Psoas muscle (tissue), 8 donors: ENCODE measurements around the gene RNPS1. TPM values are rescaled to one million over a fixed set of nuclear protein-coding genes. Genes with fewer than 3 reads are reported as not detected.
A peak's percentile ranks its signal among the peaks of the same experiment; 100 is the strongest.

Experiments
- ATAC-seq, 4 donors: fragments of 200-7000 bp; cut with Tn5 transposase; one replicate each; pipeline ENCODE4 v1.9.1; 2020; ENCODE audit warnings: moderate library complexity in 3 of 4, mild to moderate bottlenecking in 2 of 4
- DNase-seq, 2 donors: peaks; one replicate each; pipeline ENCODE4 v3.0.0-alpha.2; 2020
- H3K27ac ChIP-seq: fragments of 200-600 bp; one replicate; pipeline ENCODE4 v1.8.0; 2022
- H3K27me3 ChIP-seq, 3 donors: fragments of 200-600 bp in 1 of 3; one replicate each; pipeline versions ENCODE4 v1.6.1 to v1.8.0; 2013 to 2022; ENCODE audit warnings: low read length in 2 of 3, mild to moderate bottlenecking in 2 of 3, moderate library complexity in 1 of 3; ENCODE audit not compliant: insufficient read depth in 3 of 3
- H3K36me3 ChIP-seq, 2 donors: fragments of 200-600 bp in 1 of 2; one replicate each; pipeline versions ENCODE4 v1.6.1 to v1.8.0; 2013 to 2022; ENCODE audit warnings: low read depth in 1 of 2, mild to moderate bottlenecking in 1 of 2, moderate library complexity in 1 of 2; ENCODE audit not compliant: insufficient read depth in 1 of 2
- H3K4me1 ChIP-seq: fragments of 200-600 bp; one replicate; pipeline ENCODE4 v1.8.0; 2022
- H3K4me3 ChIP-seq: fragments of 200-600 bp; one replicate; pipeline ENCODE4 v1.8.0; 2022; ENCODE audit warnings: mild to moderate bottlenecking
- H3K9me3 ChIP-seq: fragments of 200-600 bp; one replicate; pipeline ENCODE4 v1.8.0; 2022
- CTCF ChIP-seq: fragments of 200-600 bp; IDR thresholded peaks from one replicate; pipeline ENCODE4 v1.8.0; 2022; ENCODE audit warnings: antibody characterized with exemption
- whole genome bisulfite sequencing, 3 donors: extraction: QIAGEN DNeasy Blood & Tissue Kit; methylation state at CpG; one replicate each; pipeline versions ENCODE4 v1.1.6 to v1.1.7; 2013; 5-methylcytosine and 5-hydroxymethylcytosine counted together
- intact Hi-C, 2 donors: fragments of 100-400 bp; cut with DNase I; formaldehyde crosslinking; loops; one replicate each; pipeline versions ENCODE4 v1.11.0 to v1.14.2; 2022
- polyA plus RNA-seq, 3 donors: library from polyadenylated mRNA; stranded (reverse); fragments of 200-250 nt; gene quantifications; one replicate each; pipeline ENCODE4 v1.2.3, GENCODE V29; 2013
- total RNA-seq, 4 donors: library from RNA; stranded (reverse); fragmentation: NEBNext Ultra II Directional in 2 of 4; extraction: Animal tissue kit (Norgen Biotek cat#: 25700) in 2 of 4; gene quantifications; one replicate each; pipeline versions ENCODE4 v1.2.1 to v1.2.4, GENCODE V29; 2021 to 2023
- donor health status: healthy with polysubstance abuse.
- donor health status: DM: no; HTN: no; CAD: no; lungs with moderate emphysema.
- donor health status: Bipolar disorder and iron deficiency.
- donor health status: healthy.
- donor health status: DM: yes; HTN: yes; CAD: no.
- donor health status: DM: no; HTN: no; CAD: no.
- donor health status: DM: no; HTN: no; CAD: no.
- donor health status: DM: yes; HTN: yes; CAD: no.

Gene RNPS1
- total and polyA plus RNA-seq, 7 donors: 165 to 441 (median 193) TPM

- Histone ChIP-seq H3K4me1 (peaks cover 54% of the 10 kb centered on the region), H3K36me3 (peaks cover 0 to 38% of the 10 kb centered on the region in 2 donors), H3K27ac (peak overlapping the region; percentile 90), H3K4me3 (no peak overlapping the region), H3K9me3 (no peaks in the 10 kb centered on the region), H3K27me3 (no peaks in the 10 kb centered on the region)
- intact Hi-C loops: no loop called here
- WGBS, 3 donors: 70 to 81% (median 78%) methylated on average over 16 to 17 of the region's 17 CpGs
- DNase-seq: no peak
- no peak for ATAC-seq
- no peak for TF ChIP-seq CTCF
These were observed 58.0 kb downstream of the RNPS1 start for GRCh38 chr16:2210009-2210332.

GRCh38 chr16:2209258-2210008 is 58.5 kb downstream of the RNPS1 start:
- DNase-seq (no peak), ATAC-seq (no peak)
- Histone ChIP-seq H3K9me3 (no peaks in the 10 kb centered on the region), H3K27me3 (no peaks in the 10 kb centered on the region), H3K36me3 (peaks cover 0 to 38% of the 10 kb centered on the region in 2 donors), H3K4me3 (no peak overlapping the region), H3K27ac (peak overlapping the region; percentile 90), H3K4me1 (peaks cover 58% of the 10 kb centered on the region)
- no peak for TF ChIP-seq CTCF
- WGBS, 3 donors: 78 to 82% (median 80%) methylated on average over 25 to 29 of the region's 29 CpGs
- intact Hi-C loops: loop anchor here in 1 of 2 donors (5.0 kb wide), 1 partner anchor 52 kb away; the partner anchor contains the start of gene TRAF7

- ATAC-seq (no peak), DNase-seq (no peak)
- peaks cover 58% of the 10 kb centered on the region for H3K4me1 ChIP-seq
- no peak overlapping the region for H3K27ac ChIP-seq
- H3K9me3 ChIP-seq: no peaks in the 10 kb centered on the region
- H3K36me3 ChIP-seq: peaks cover 0 to 38% of the 10 kb centered on the region in 2 donors
- intact Hi-C loops: loop anchor here in 1 of 2 donors (5.0 kb wide), 1 partner anchor 51 kb away; the partner anchor contains the start of gene TRAF7
- H3K27me3 ChIP-seq: no peaks in the 10 kb centered on the region
- 81 to 82% (median 81%) methylated on average over 7 to 9 of the region's 9 CpGs for WGBS, 3 donors
- H3K4me3 ChIP-seq: no peak overlapping the region
- no peak for TF ChIP-seq CTCF
These were observed 59.2 kb downstream of the RNPS1 start for GRCh38 chr16:2208772-2209171.

- peaks cover 0 to 38% of the 10 kb centered on the region in 2 donors for H3K36me3 ChIP-seq
- intact Hi-C loops: loop anchor here in 1 of 2 donors (5.0 kb wide), 1 partner anchor 51 kb away; the partner anchor contains the start of gene TRAF7
- TF ChIP-seq CTCF: no peak
- peaks cover 53% of the 10 kb centered on the region for H3K4me1 ChIP-seq
- 72 to 75% (median 74%) methylated on average over 19 to 23 of the region's 23 CpGs for WGBS, 3 donors
- ATAC-seq: no peak
- DNase-seq: no peak
- H3K27me3 ChIP-seq: no peaks in the 10 kb centered on the region
- H3K27ac ChIP-seq: no peak overlapping the region
- H3K9me3 ChIP-seq: no peaks in the 10 kb centered on the region
- H3K4me3 ChIP-seq: no peak overlapping the region
These were observed 59.6 kb downstream of the RNPS1 start for GRCh38 chr16:2208308-2208707.
